Stimulated activated naive CD8-positive, alpha-beta T cell treated with anti-CD3 and anti-CD28 coated beads, Interleukin-15, Interleukin-2, amounts not matched to agents 100 ng/mL and 50 ng/mL, for 24 hours (primary cell): Measurements from ENCODE around the gene CLDN18.

Experiments used
- H3K27ac Mint-ChIP-seq: one replicate; pipeline ENCODE4 v1.8.0; 2021; ENCODE audit warnings: mild to moderate bottlenecking, mixed read lengths
- H3K27me3 Mint-ChIP-seq: one replicate; pipeline ENCODE4 v1.8.0; 2021; ENCODE audit warnings: mixed read lengths
- H3K36me3 Mint-ChIP-seq: one replicate; pipeline ENCODE4 v1.8.0; 2021; ENCODE audit warnings: low read depth, mixed read lengths
- H3K4me1 Mint-ChIP-seq: one replicate; pipeline ENCODE4 v1.8.0; 2021; ENCODE audit warnings: low read depth, mixed read lengths
- H3K4me3 Mint-ChIP-seq: one replicate; pipeline ENCODE4 v1.8.0; 2021; ENCODE audit warnings: mild to moderate bottlenecking, mixed read lengths
- H3K9me3 Mint-ChIP-seq: one replicate; pipeline ENCODE4 v1.8.0; 2021; ENCODE audit warnings: mixed read lengths

The CLDN18 gene

DNA sequence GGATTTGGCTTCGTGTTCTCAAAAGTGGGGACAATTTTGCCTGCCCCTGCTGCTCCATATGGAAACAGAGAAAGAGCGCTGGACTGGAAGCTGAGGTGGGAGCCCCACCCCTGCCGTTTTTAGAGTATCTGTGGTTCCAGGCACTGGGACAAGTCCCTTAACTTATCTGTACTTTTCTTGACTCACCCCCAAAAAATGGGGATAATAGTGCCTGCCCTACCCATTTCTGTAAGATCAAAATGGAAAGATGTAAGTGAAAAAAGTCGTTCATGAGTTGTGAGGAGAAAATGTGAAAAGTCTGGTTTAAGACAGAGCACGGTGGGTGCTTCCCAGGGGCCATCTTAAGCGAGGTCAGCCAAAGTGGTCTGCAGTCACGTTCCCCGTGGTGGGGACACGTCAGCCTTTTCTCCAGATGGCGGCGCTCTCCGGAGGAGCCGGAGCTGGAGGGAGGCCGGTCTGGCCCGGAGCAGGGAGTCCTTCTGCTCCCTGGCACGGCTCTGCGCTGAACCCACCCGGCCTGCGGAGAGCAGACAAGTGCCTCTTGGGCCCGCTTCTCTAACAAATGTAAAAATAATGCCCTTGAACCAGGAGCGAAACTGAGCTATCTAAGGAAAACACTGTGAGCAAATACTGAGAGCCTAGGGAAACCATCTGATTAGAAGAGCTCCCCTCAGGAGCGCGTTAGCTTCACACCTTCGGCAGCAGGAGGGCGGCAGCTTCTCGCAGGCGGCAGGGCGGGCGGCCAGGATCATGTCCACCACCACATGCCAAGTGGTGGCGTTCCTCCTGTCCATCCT is at the start of gene CLDN18:
CLDN18 (plus strand) TSS at position 690 of the 797 bp plus-strand sequence; CDS start at position 751, 61 bp downstream.
- Mint-ChIP-seq H3K4me1 (no peaks in the 10 kb centered on the region), H3K9me3 (no peaks in the 10 kb centered on the region), H3K36me3 (no peaks in the 10 kb centered on the region), H3K27ac (no peak within 1 kb of the TSS), H3K4me3 (no peak within 1 kb of the TSS), H3K27me3 (peaks cover 9% of the 10 kb centered on the region)

DNA sequence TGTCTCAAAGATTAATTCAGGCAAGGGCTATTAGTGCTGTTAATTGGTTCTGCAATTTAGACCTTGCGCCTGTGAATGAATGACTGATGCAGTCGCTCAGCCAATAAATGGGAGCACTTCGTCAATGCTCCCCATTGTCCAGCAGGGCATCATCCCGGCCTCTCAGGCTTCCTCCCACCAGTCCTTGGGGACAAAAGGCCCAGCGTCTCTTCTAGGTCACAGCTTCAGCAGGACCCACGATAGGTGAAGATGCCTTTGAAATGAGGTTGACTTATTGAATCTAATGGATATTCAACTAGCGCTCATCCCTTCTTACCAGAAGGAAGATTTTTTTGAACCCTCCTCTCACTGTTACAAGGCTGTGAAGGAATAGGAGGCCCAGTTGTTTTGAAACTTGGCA is 47.7 kb upstream of the CLDN18 start:
- Mint-ChIP-seq H3K9me3 (no peaks in the 10 kb centered on the region), H3K4me1 (no peaks in the 10 kb centered on the region), H3K4me3 (no peak overlapping the region), H3K36me3 (no peaks in the 10 kb centered on the region), H3K27me3 (peaks cover 14% of the 10 kb centered on the region), H3K27ac (no peak overlapping the region)

DNA sequence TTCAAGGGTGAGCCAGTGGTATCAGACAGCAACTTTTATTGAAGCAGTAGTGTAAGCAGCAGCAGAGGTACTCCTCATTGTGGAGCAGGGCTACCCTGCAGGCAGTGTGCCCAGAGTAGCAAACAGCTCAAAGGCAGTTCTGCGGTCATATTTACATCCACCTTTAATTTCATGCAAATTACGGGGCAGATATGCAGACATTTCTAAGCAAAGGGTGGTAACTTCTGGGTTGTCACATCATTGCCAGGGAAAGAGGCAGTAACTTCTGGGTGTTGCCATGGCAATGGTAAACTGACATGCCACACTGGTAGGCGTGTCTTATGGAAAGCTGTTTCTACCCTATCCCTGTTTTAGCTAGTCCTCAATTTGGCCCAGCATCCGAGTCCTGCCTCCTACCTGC is 46.5 kb upstream of the CLDN18 start:
- Mint-ChIP-seq H3K36me3 (no peaks in the 10 kb centered on the region), H3K27me3 (peaks cover 7% of the 10 kb centered on the region), H3K9me3 (no peaks in the 10 kb centered on the region), H3K27ac (no peak overlapping the region), H3K4me3 (no peak overlapping the region), H3K4me1 (no peaks in the 10 kb centered on the region)

DNA sequence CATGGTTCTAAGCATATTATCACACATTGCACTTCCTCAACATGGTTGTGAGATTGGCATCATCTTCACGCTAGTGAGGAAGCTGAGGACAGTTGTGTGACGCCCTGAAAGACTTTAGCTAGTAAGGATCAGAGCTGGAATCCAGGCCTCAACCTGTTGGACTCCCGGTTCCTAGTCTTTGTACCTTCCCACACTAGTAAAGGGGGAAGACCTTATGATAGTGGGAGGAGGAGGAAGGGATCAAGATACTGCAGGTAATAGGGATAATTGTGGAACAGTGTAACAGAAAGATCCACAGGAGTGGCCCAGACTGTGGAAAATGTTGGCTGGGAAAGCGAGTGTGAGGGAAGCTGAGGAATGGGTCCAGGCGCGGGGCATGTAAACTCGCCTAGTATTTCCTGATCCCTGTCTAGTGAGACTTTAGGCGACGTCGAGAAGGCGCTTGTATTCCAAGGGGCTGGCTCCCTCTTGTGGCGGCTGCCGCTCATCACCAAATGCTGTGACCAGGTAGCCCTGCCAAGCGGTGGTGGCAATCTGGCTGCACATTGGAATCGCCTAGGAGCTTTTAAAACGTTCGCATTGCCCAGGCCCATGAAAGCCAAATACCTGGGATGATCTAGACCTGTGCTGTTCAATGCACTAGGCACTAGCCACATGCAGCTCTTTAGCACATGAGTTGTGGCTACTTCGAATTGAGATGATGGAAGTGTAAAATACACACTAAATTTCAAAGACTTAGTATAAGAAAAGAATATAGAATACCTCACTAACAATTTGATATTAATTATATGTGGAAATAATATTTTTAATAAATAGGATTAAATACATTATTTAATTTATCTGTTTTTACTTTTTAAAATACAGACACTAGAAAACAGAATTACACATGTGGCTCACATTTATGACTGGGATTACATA is 38.8 kb upstream of the CLDN18 start:
- Mint-ChIP-seq H3K27me3 (peaks cover 19% of the 10 kb centered on the region), H3K4me3 (no peak overlapping the region), H3K9me3 (no peaks in the 10 kb centered on the region), H3K4me1 (no peaks in the 10 kb centered on the region), H3K36me3 (no peaks in the 10 kb centered on the region), H3K27ac (no peak overlapping the region)

DNA sequence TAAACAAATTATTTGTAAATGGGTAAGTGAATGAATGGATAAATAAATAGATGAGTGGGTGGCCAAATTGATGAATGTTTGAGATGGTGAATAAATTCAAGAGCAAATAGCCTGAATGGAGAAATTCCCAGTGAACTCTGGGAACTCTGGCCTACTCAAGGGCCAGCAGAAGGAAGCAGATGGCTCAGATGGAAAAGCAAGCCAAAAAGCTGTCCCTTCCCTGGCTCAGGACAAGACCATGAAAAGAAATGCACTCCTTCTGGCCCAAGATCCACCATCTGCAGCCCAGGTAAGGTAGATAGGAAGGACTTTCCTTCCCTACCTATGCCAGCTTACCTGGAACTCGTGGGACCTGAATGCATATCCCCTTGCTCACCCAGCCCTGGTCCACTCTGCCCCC is 37.6 kb upstream of the CLDN18 start:
- Mint-ChIP-seq H3K4me1 (no peaks in the 10 kb centered on the region), H3K36me3 (no peaks in the 10 kb centered on the region), H3K9me3 (no peaks in the 10 kb centered on the region), H3K27ac (no peak overlapping the region), H3K4me3 (no peak overlapping the region), H3K27me3 (peaks cover 16% of the 10 kb centered on the region)

DNA sequence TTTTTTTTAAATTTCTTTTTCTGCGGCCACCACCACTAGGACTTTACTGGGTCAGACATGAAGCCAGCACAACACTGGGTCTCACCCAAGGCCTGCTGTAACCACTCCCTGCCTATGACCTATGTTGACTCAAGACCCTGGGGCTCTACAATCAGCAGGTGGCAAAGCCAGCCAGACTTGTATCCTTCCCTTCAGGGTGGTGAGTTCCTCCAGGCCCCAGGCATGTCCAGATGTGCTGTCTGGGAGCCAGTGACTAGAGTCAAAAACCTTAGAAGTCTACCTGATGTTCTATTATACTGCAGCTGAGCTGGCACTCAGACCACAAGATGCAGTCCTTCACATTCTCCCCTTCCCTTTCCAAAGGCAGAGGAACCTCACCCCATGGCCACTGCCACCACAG is 31.6 kb upstream of the CLDN18 start:
- H3K4me3 Mint-ChIP-seq, result no peak overlapping the region
- H3K27ac Mint-ChIP-seq, result no peak overlapping the region
- H3K4me1 Mint-ChIP-seq, result no peaks in the 10 kb centered on the region
- peaks cover 7% of the 10 kb centered on the region for H3K27me3 Mint-ChIP-seq
- H3K36me3 Mint-ChIP-seq, result no peaks in the 10 kb centered on the region
- H3K9me3 Mint-ChIP-seq, result no peaks in the 10 kb centered on the region

DNA sequence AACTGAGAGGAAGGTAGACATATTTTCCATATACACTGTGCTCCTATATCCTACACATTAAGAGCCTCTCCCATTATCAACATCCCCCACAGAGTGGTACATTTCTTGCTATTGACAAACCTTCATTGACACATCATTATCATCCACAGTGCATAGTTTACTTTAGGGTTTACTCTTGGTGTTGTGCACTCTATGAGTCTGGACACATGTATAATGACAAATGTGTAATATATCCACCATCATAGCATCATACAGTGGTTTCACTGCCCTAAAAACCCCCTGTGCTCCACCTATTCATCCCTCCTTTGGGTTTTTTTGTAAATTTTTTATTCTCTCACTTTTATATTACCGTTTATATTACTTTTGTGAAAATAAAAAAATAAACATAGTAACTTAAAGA is 22.2 kb upstream of the CLDN18 start:
- Mint-ChIP-seq H3K4me3 (no peak overlapping the region), H3K9me3 (no peaks in the 10 kb centered on the region), H3K4me1 (no peaks in the 10 kb centered on the region), H3K36me3 (no peaks in the 10 kb centered on the region), H3K27ac (no peak overlapping the region), H3K27me3 (no peaks in the 10 kb centered on the region)

DNA sequence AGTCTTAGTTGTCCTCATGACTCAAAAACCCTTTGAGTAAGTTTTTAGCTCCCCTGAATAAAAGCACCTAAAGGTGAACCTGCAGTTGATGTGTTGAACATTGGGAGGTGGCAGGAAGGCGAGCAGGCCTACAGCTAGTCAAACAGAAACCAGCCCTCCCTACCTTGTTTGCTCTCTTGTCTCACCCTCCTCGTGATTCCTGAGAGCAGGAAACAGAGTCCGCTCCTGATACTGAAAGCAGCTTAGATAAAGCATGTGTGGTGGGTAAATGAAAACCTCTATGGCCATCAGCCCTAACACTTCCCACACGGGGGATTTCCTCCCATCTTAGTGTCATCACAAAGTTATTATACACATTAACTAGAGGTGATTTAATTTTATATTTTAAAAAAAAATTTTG is 21.8 kb upstream of the CLDN18 start:
- no peaks in the 10 kb centered on the region for H3K4me1 Mint-ChIP-seq
- H3K4me3 Mint-ChIP-seq, result no peak overlapping the region
- H3K27me3 Mint-ChIP-seq, result no peaks in the 10 kb centered on the region
- H3K27ac Mint-ChIP-seq, result no peak overlapping the region
- no peaks in the 10 kb centered on the region for H3K36me3 Mint-ChIP-seq
- no peaks in the 10 kb centered on the region for H3K9me3 Mint-ChIP-seq

DNA sequence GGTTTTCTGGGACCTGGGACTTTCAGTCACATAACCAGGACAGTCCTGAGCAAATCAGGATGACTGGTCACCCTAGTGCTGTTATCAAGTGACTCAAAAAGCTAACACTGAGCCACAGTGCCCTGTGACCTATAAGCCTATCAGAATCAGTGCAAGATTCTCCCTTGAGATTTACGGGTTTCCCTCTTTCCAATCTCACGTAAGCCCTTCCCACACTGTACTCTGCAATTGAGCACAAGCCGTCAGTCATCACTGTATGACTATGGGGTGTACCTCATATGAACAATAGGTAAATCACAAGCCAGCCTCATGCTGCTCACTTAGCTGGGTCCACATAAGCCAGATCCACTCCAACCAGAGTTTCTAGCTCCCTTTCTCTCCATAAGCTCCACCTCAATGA is 21.0 kb upstream of the CLDN18 start:
- H3K27me3 Mint-ChIP-seq, result peaks cover 3% of the 10 kb centered on the region
- H3K36me3 Mint-ChIP-seq, result no peaks in the 10 kb centered on the region
- H3K9me3 Mint-ChIP-seq, result peaks cover 2% of the 10 kb centered on the region
- no peak overlapping the region for H3K4me3 Mint-ChIP-seq
- H3K27ac Mint-ChIP-seq, result no peak overlapping the region
- H3K4me1 Mint-ChIP-seq, result no peaks in the 10 kb centered on the region

DNA sequence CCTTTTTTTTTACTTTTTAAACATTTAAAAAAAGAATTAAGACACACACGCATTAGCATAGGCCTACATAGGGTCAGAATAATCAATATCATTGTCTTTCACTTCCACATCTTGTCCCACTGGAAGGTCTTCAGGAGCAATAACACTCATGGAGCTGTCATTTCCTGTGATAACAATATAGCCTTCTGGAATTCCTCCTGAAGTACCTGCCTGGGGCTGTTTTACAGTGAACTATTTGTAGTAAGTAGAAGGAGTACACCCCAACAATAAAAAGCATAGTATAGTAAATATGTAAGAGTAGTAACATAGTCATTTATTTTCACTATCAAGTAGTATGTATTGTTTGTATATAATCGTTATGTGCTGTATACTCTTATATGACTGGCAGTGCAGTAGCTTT is 19.5 kb upstream of the CLDN18 start:
- Mint-ChIP-seq H3K27me3 (peaks cover 12% of the 10 kb centered on the region), H3K36me3 (no peaks in the 10 kb centered on the region), H3K4me3 (no peak overlapping the region), H3K27ac (no peak overlapping the region), H3K4me1 (no peaks in the 10 kb centered on the region), H3K9me3 (peaks cover 8% of the 10 kb centered on the region)

DNA sequence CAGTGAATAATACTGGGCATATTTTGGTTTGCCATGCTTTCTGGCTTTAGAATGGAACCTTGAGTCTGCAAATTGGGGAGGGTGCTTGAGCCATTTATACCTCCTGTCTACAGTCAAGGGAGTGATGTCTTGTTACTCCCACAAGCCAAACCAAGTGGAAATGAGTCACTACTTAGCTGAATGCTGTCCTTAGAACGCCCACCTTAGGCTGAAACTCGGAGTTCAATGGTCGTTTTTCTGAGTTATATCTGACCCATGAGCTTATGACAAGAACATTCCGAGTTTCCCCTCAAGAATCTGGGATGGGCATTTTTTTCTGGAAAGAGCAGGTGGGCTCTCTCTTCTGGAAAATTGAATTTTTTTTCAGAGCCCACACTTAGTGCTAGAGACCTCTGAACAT is 17.4 kb upstream of the CLDN18 start:
- Mint-ChIP-seq H3K9me3 (peaks cover 8% of the 10 kb centered on the region), H3K27me3 (peaks cover 24% of the 10 kb centered on the region), H3K36me3 (no peaks in the 10 kb centered on the region), H3K27ac (no peak overlapping the region), H3K4me1 (no peaks in the 10 kb centered on the region), H3K4me3 (no peak overlapping the region)

DNA sequence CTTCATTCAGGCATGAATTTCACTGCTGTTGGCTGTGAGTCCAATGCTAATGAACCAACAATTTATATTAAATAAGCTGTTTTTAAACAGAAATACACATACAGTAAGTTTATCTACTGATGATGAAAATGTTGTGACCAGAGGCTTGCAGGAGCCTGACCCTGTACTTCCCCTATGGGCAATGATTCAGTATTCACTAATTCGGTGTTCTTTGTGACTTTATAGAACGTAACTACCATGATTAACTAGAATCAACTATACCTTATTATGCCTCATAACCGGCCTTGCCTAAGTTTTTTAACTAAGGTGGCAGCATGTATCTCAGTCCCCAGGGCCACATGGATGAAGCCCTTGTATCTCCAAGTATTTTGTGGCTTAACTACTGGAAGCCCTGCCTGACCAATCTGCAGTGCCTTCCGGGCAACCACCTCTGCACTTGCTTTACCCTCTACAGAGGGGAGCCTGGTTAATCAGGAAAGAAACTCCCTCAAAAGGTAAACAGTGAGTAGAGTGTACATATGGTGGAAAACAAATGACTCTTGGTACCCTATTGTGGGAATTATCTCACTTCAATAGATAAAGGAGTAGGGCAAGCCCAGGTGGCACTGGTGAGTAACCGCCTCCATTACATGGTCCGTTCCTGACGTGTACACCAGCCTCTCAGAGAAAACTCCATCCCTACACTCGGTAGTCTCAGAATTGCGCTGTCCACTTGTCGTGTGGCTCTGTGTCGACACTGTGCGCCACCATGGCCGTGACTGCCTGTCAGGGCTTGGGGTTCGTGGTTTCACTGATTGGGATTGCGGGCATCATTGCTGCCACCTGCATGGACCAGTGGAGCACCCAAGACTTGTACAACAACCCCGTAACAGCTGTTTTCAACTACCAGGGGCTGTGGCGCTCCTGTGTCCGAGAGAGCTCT is 11.6 kb upstream of the CLDN18 start:
- Mint-ChIP-seq H3K27ac (no peak overlapping the region), H3K27me3 (peaks cover 31% of the 10 kb centered on the region), H3K4me3 (no peak overlapping the region), H3K36me3 (no peaks in the 10 kb centered on the region), H3K9me3 (peaks cover 8% of the 10 kb centered on the region), H3K4me1 (no peaks in the 10 kb centered on the region)

DNA sequence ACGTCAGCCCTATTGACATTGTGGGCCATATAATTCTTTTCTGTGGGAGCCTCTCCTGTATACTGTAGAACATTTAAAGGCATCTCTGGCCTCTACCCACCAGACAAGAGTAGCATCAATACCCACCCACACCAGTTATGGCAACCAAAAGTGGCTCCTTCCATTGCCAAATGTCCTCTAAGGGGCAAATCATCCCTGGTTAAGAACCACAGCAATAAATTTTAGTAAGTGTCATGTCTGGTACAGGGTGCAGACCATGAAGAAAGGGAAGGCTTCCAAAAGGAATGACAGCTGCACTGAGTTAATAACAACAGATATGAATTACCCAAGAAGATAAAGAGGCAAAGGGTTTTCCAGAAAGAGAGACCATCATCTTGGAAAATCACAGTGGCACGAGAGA is 6.9 kb upstream of the CLDN18 start:
- Mint-ChIP-seq H3K27me3 (peaks cover 15% of the 10 kb centered on the region), H3K36me3 (no peaks in the 10 kb centered on the region), H3K9me3 (no peaks in the 10 kb centered on the region), H3K4me3 (no peak overlapping the region), H3K4me1 (no peaks in the 10 kb centered on the region), H3K27ac (no peak overlapping the region)

DNA sequence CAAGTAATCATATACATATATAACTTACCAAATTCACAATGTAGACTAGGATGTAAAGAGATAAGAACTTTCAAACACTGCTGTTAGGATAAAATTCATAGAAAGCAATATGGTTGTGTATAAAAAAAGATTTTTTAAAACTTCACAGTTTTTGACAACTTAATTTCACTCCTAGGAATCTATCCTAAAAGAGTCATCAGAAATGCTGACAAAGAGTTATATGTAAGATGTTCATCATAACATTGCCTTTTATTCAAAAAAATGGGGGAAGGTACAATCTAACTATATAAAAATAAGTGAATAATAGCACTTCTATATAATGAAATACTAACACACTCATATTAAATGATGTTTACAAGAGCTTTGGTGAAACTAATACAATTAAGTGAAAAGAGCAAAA is 4.3 kb upstream of the CLDN18 start:
- H3K4me1 Mint-ChIP-seq, result no peaks in the 10 kb centered on the region
- no peaks in the 10 kb centered on the region for H3K36me3 Mint-ChIP-seq
- H3K27me3 Mint-ChIP-seq, result peaks cover 9% of the 10 kb centered on the region
- no peaks in the 10 kb centered on the region for H3K9me3 Mint-ChIP-seq
- no peak overlapping the region for H3K4me3 Mint-ChIP-seq
- H3K27ac Mint-ChIP-seq, result no peak overlapping the region
